Lung (tissue), 13 donors: ENCODE measurements around the gene ME2. TPM values are rescaled to one million over a fixed set of nuclear protein-coding genes. Genes with fewer than 3 reads are reported as not detected.
"Not testable (repeated sequence)": the region's sequence is repeated elsewhere in the genome, so short reads cannot be mapped to it uniquely, and the experiment has no call there.

Source experiments
- ATAC-seq: fragments of 200-7000 bp; cut with Tn5 transposase; one replicate; pipeline ENCODE4 v1.9.1; 2020; ENCODE audit warnings: moderate number of reproducible peaks; ENCODE audit not compliant: insufficient read depth, low FRiP score
- DNase-seq, 3 donors: peaks; one replicate each; pipeline ENCODE4 v3.0.0-alpha.2; 2013 to 2017
- H3K27ac ChIP-seq, 2 donors: one replicate each; pipeline ENCODE4 v1.5.1; 2013; ENCODE audit warnings: mild to moderate bottlenecking in 2 of 2, moderate library complexity in 2 of 2, control low read depth in 1 of 2, inconsistent platforms in 1 of 2, low read depth in 1 of 2, low read length in 1 of 2
- H3K27me3 ChIP-seq, 3 donors: one replicate each; pipeline ENCODE4 v1.5.1; 2013; ENCODE audit warnings: low read length in 2 of 3; ENCODE audit not compliant: control insufficient read depth in 3 of 3, insufficient read depth in 3 of 3
- H3K36me3 ChIP-seq, 4 donors: one replicate each; pipeline ENCODE4 v1.5.1; 2013; ENCODE audit warnings: low read length in 4 of 4, mild to moderate bottlenecking in 1 of 4, moderate library complexity in 1 of 4; ENCODE audit not compliant: control insufficient read depth in 4 of 4, insufficient read depth in 4 of 4
- H3K4me1 ChIP-seq, 5 donors: one replicate each; pipeline ENCODE4 v1.5.1; 2013; ENCODE audit warnings: low read length in 5 of 5, mild to moderate bottlenecking in 2 of 5, moderate library complexity in 1 of 5; ENCODE audit not compliant: control insufficient read depth in 5 of 5, insufficient read depth in 5 of 5
- H3K4me3 ChIP-seq: one replicate; pipeline ENCODE4 v1.5.1; 2013; ENCODE audit warnings: mild to moderate bottlenecking, control low read depth, moderate library complexity
- H3K9ac ChIP-seq, 2 donors: one replicate each; pipeline ENCODE4 v1.5.1; 2013; ENCODE audit warnings: low read length in 2 of 2, control low read depth in 1 of 2; ENCODE audit not compliant: insufficient read depth in 1 of 2
- H3K9me3 ChIP-seq, 4 donors: one replicate each; pipeline ENCODE4 v1.5.1; 2013; ENCODE audit warnings: low read length in 3 of 4, mild to moderate bottlenecking in 1 of 4, moderate library complexity in 1 of 4; ENCODE audit not compliant: control insufficient read depth in 4 of 4, insufficient read depth in 3 of 4
- WGBS, 2 donors: extraction: QIAGEN DNeasy Blood & Tissue Kit; methylation state at CpG; one replicate each; pipeline ENCODE4 v1.1.7; 2013; 5-methylcytosine and 5-hydroxymethylcytosine counted together
- polyA plus RNA-seq, 2 donors: library from polyadenylated mRNA; stranded (reverse); fragments of 200-250 nt; gene quantifications; one replicate each; pipeline ENCODE4 v1.2.1, GENCODE V29; 2013
- small RNA-seq: library from RNA; depleted of rRNA; stranded (forward); fragments of <200 nt; gene quantifications from one replicate; pipeline ENCODE3, GENCODE V24; 2014; ENCODE audit warnings: low replicate concordance
- total RNA-seq, 2 donors: library from RNA; depleted of rRNA in 1 of 2; stranded (reverse); fragments of >200 nt in 1 of 2; gene quantifications; one replicate each; pipeline ENCODE4 v1.2.1, GENCODE V29; 2014 to 2021
- TF ChIP-seq, protein P1 (sequence below): IDR thresholded peaks from 2 replicates; pipeline ENCODE4 v1.5.1; 2012; ENCODE audit warnings: mild to moderate bottlenecking; ENCODE audit errors: control extremely low read depth, extremely low read depth
- donor health status: control.
- donor health status: control.
- donor health status: Bipolar disorder and iron deficiency.
- donor health status: healthy.
- donor health status: DM: yes; HTN: yes; CAD: no.

Gene ME2
- total and polyA plus RNA-seq, 4 donors: 17.9 to 52.0 (median 34.0) TPM

DNA sequence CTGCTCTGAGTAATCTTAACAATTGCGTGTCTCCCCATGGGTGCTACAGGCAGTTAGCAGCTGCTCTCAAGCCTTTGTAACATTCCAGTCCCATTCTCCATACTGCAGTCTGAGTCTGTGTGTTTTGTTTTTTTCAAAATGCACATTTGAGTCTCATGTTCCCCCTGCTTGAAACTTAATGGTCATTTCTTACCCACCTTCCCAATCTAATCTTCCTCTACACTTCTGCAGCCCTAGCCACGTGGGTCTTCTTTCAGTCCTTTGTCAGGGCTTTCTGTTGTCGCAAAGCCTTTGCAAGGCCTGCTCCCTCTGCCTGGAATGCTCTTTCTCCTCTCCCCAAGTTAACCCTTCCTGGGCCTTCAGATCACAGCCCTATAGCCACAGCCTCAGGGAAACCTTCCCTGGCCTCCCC lies 113.4 kb downstream of the ME2 start:
- no peak overlapping the region for H3K27ac ChIP-seq
- DNase-seq: no peak
- TF ChIP-seq, protein P1, sequence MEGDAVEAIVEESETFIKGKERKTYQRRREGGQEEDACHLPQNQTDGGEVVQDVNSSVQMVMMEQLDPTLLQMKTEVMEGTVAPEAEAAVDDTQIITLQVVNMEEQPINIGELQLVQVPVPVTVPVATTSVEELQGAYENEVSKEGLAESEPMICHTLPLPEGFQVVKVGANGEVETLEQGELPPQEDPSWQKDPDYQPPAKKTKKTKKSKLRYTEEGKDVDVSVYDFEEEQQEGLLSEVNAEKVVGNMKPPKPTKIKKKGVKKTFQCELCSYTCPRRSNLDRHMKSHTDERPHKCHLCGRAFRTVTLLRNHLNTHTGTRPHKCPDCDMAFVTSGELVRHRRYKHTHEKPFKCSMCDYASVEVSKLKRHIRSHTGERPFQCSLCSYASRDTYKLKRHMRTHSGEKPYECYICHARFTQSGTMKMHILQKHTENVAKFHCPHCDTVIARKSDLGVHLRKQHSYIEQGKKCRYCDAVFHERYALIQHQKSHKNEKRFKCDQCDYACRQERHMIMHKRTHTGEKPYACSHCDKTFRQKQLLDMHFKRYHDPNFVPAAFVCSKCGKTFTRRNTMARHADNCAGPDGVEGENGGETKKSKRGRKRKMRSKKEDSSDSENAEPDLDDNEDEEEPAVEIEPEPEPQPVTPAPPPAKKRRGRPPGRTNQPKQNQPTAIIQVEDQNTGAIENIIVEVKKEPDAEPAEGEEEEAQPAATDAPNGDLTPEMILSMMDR: no peak
- 83 to 87% methylated on average over 3 of the region's 3 CpGs for WGBS, 2 donors
- peaks cover 0 to 5% (median 0%) of the 10 kb centered on the region in 4 donors for H3K36me3 ChIP-seq
- ATAC-seq: no peak
- no peaks in the 10 kb centered on the region for H3K4me1 ChIP-seq
- H3K9ac ChIP-seq: no peak overlapping the region
- H3K4me3 ChIP-seq: no peak overlapping the region
- no peaks in the 10 kb centered on the region for H3K27me3 ChIP-seq
- H3K9me3 ChIP-seq: no peaks in the 10 kb centered on the region

DNA sequence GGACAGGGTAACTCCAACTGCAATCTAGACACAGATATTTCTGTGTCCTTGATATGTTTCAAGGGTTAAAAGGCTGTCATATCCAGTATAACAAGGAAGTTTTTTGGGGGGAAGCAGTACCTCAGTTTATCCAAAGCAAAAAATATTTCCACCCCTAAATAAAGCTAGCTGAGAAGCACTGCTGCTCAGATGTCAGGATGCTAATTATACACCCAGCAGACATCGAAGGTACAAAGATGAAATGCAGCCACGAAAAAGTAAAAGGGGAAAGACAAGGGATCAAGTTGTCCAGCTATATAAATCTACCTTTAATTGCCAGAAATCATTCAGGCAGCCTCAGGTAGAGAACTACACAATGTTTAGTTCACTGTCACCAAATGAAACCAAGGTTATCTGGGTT lies 115.1 kb downstream of the ME2 start:
- no peak overlapping the region for H3K27ac ChIP-seq
- no peaks in the 10 kb centered on the region for H3K9me3 ChIP-seq
- TF ChIP-seq, protein P1: no peak
- no peak for ATAC-seq
- no peak for DNase-seq
- no peak overlapping the region for H3K9ac ChIP-seq
- H3K27me3 ChIP-seq: no peaks in the 10 kb centered on the region
- no peaks in the 10 kb centered on the region for H3K36me3 ChIP-seq
- no peak overlapping the region for H3K4me3 ChIP-seq
- WGBS, 2 donors: 95 to 98% methylated on average over 2 of the region's 2 CpGs
- no peaks in the 10 kb centered on the region for H3K4me1 ChIP-seq

DNA sequence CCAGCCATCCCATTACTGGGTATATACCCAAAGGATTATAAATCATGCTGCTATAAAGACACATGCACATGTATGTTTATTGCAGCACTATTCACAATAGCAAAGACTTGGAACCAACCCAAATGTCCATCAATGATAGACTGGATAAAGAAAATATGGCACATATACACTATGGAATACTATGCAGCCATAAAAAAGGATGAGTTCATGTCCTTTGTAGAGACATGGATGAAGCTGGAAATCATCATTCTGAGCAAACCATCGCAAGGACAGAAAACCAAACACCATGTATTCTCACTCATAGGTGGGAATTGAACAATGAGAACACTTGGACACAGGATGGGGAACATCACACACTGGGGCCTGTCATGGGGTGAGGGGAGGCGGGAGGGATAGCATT lies 124.3 kb downstream of the ME2 start:
- not testable (repeated sequence) for H3K4me1 ChIP-seq, H3K27ac ChIP-seq, H3K27me3 ChIP-seq, ATAC-seq, H3K4me3 ChIP-seq, H3K36me3 ChIP-seq, DNase-seq, H3K9ac ChIP-seq, H3K9me3 ChIP-seq
- WGBS, 2 donors: 98 to 100% methylated on average over 2 of the region's 2 CpGs

Small RNA genes within 50 kb of the gene (small RNA-seq; reads per million reads assigned to genes)
- not detected for gene RF00019

Other genes with a start within 250 kb of the ME2 start
- under 1 TPM; 0.20 to 0.71 TPM for gene MRO, start 59.1 kb upstream of the ME2 start, total RNA-seq
- under 1 TPM; 0.05 to 0.24 TPM for gene MRO, start 59.1 kb upstream of the ME2 start, polyA plus RNA-seq
- 10 to 100 TPM in 1 of 2 donors, 1 to 10 TPM in 1; 5.5 to 10.2 TPM for gene ELAC1, start 88.9 kb downstream of the ME2 start, total RNA-seq
- gene ELAC1, start 88.9 kb downstream of the ME2 start, polyA plus RNA-seq: 1 to 10 TPM; 5.0 to 5.8 TPM
- 100 to 1,000 TPM in 1 of 2 donors, 10 to 100 TPM in 1; 86.5 to 143 TPM for gene SMAD4, start 151.1 kb downstream of the ME2 start, total RNA-seq
- gene SMAD4, start 151.1 kb downstream of the ME2 start, polyA plus RNA-seq: 10 to 100 TPM; 12.5 to 34.8 TPM